HEK293 (cell line): Measurements from ENCODE around the gene ZIK1.

ENCODE experiments used
- BCL11B ChIP-seq: fragments of 450-650 bp; formaldehyde crosslinking; IDR thresholded peaks from 2 replicates; pipeline ENCODE4 v1.5.1; 2016; ENCODE audit warnings: low read depth, missing biosample characterization, missing genetic modification characterization
- ELK4 ChIP-seq: IDR thresholded peaks from 2 replicates; pipeline ENCODE4 v1.6.1; 2011; ENCODE audit warnings: mild to moderate bottlenecking, low read depth, low read length, borderline replicate concordance
- IKZF3 ChIP-seq: fragments of 450-650 bp; IDR thresholded peaks from 2 replicates; pipeline ENCODE4 v1.5.0; 2018; ENCODE audit warnings: missing biosample characterization, mild to moderate bottlenecking, missing genetic modification characterization, moderate library complexity
- KLF8 ChIP-seq: fragments of 450-650 bp; formaldehyde crosslinking; IDR thresholded peaks from 2 replicates; pipeline ENCODE4 v1.5.1; 2016; ENCODE audit warnings: missing biosample characterization, missing genetic modification characterization
- OSR2 ChIP-seq: fragments of 450-650 bp; formaldehyde crosslinking; IDR thresholded peaks from 2 replicates; pipeline ENCODE4 v1.5.1; 2016; ENCODE audit warnings: missing biosample characterization, missing genetic modification characterization
- PRDM1 ChIP-seq: fragments of 450-650 bp; formaldehyde crosslinking; IDR thresholded peaks from 2 replicates; pipeline ENCODE4; 2016; ENCODE audit warnings: missing biosample characterization, missing genetic modification characterization
- TRIM28 ChIP-seq: IDR thresholded peaks from 2 replicates; pipeline ENCODE4 v1.6.1; 2011; ENCODE audit warnings: low read length, control low read depth, borderline replicate concordance
- WT1 ChIP-seq: fragments of 450-650 bp; formaldehyde crosslinking; IDR thresholded peaks from 2 replicates; pipeline ENCODE4 v1.5.1; 2016; ENCODE audit warnings: missing biosample characterization, missing genetic modification characterization
- YY2 ChIP-seq: fragments of 450-650 bp; formaldehyde crosslinking; IDR thresholded peaks from 2 replicates; pipeline ENCODE4 v1.5.1; 2016; ENCODE audit warnings: missing biosample characterization, missing genetic modification characterization
- ZBTB20 ChIP-seq: fragments of 450-650 bp; formaldehyde crosslinking; IDR thresholded peaks from 2 replicates; pipeline ENCODE4 v1.5.1; 2016; ENCODE audit warnings: missing biosample characterization, missing genetic modification characterization
- ZFHX2 ChIP-seq: fragments of 450-650 bp; formaldehyde crosslinking; conservative IDR thresholded peaks from 2 replicates; pipeline ENCODE4 v1.5.1; 2016; ENCODE audit warnings: missing biosample characterization, missing genetic modification characterization
- ZFP37 ChIP-seq: fragments of 450-650 bp; formaldehyde crosslinking; IDR thresholded peaks from 2 replicates; pipeline ENCODE4 v1.5.1; 2016; ENCODE audit warnings: missing biosample characterization, missing genetic modification characterization
- ZFP41 ChIP-seq: fragments of 450-650 bp; formaldehyde crosslinking; IDR thresholded peaks from 2 replicates; pipeline ENCODE4 v1.5.1; 2016; ENCODE audit warnings: missing biosample characterization, missing genetic modification characterization, borderline replicate concordance
- ZNF148 ChIP-seq: fragments of 450-650 bp; formaldehyde crosslinking; IDR thresholded peaks from 2 replicates; pipeline ENCODE4 v1.5.0; 2017; ENCODE audit warnings: missing biosample characterization, missing genetic modification characterization, borderline replicate concordance
- ZNF174 ChIP-seq: fragments of 450-650 bp; formaldehyde crosslinking; IDR thresholded peaks from 2 replicates; pipeline ENCODE4 v1.5.0; 2017; ENCODE audit warnings: missing biosample characterization, mild to moderate bottlenecking, missing genetic modification characterization
- ZNF24 ChIP-seq: fragments of 450-650 bp; formaldehyde crosslinking; IDR thresholded peaks from 2 replicates; pipeline ENCODE4 v1.5.1; 2016; ENCODE audit warnings: missing biosample characterization, missing genetic modification characterization
- ZNF26 ChIP-seq: fragments of 450-650 bp; formaldehyde crosslinking; IDR thresholded peaks from 2 replicates; pipeline ENCODE4 v1.5.1; 2016; ENCODE audit warnings: missing biosample characterization, missing genetic modification characterization
- ZNF266 ChIP-seq: fragments of 450-650 bp; formaldehyde crosslinking; IDR thresholded peaks from 2 replicates; pipeline ENCODE4 v1.5.1; 2016; ENCODE audit warnings: missing biosample characterization, missing genetic modification characterization, low read depth
- ZNF274 ChIP-seq, 2 experiments: fragments of 200-500 bp in 1 of 2; fragments of 450-650 bp in 1 of 2; sonication (Bioruptor generic) in 1 of 2; formaldehyde crosslinking in 1 of 2; IDR thresholded peaks; 2 replicates each; pipeline versions ENCODE4 v1.5.1 to v1.6.1; 2014 to 2016; ENCODE audit warnings: borderline replicate concordance in 1 of 2, inconsistent platforms in 1 of 2, low read length in 1 of 2, missing biosample characterization in 1 of 2, missing genetic modification characterization in 1 of 2
- ZNF341 ChIP-seq: fragments of 450-650 bp; formaldehyde crosslinking; IDR thresholded peaks from 2 replicates; pipeline ENCODE4; 2016; ENCODE audit warnings: low read depth, missing biosample characterization, missing genetic modification characterization
- ZNF394 ChIP-seq: fragments of 450-650 bp; formaldehyde crosslinking; IDR thresholded peaks from 2 replicates; pipeline ENCODE4 v1.5.1; 2016; ENCODE audit warnings: missing biosample characterization, missing genetic modification characterization, mild to moderate bottlenecking, moderate library complexity, borderline replicate concordance
- ZNF513 ChIP-seq: fragments of 450-650 bp; IDR thresholded peaks from 2 replicates; pipeline ENCODE4 v1.5.1; 2018; ENCODE audit warnings: missing biosample characterization, missing genetic modification characterization
- ZNF521 ChIP-seq: fragments of 450-650 bp; formaldehyde crosslinking; IDR thresholded peaks from 2 replicates; pipeline ENCODE4 v1.5.1; 2017; ENCODE audit warnings: missing biosample characterization, mild to moderate bottlenecking, missing genetic modification characterization
- ZNF621 ChIP-seq: fragments of 450-650 bp; formaldehyde crosslinking; IDR thresholded peaks from 2 replicates; pipeline ENCODE4 v1.5.1; 2017; ENCODE audit warnings: missing biosample characterization, missing genetic modification characterization
- ZNF624 ChIP-seq: fragments of 450-650 bp; formaldehyde crosslinking; IDR thresholded peaks from 2 replicates; pipeline ENCODE4 v1.5.1; 2017; ENCODE audit warnings: missing biosample characterization, missing genetic modification characterization
- ZNF670 ChIP-seq: fragments of 450-650 bp; formaldehyde crosslinking; IDR thresholded peaks from 2 replicates; pipeline ENCODE4 v1.5.1; 2016; ENCODE audit warnings: missing biosample characterization, missing genetic modification characterization, low read depth
- ZNF704 ChIP-seq: fragments of 450-650 bp; formaldehyde crosslinking; IDR thresholded peaks from 2 replicates; pipeline ENCODE4 v1.5.1; 2016; ENCODE audit warnings: missing biosample characterization, missing genetic modification characterization
- ZNF776 ChIP-seq: fragments of 450-650 bp; formaldehyde crosslinking; IDR thresholded peaks from 2 replicates; pipeline ENCODE4 v1.5.0; 2017; ENCODE audit warnings: missing biosample characterization, missing genetic modification characterization, borderline replicate concordance
- ZNF791 ChIP-seq: fragments of 450-650 bp; formaldehyde crosslinking; IDR thresholded peaks from 2 replicates; pipeline ENCODE4 v1.5.1; 2016; ENCODE audit warnings: missing biosample characterization, missing genetic modification characterization
- ZNF792 ChIP-seq: fragments of 450-650 bp; formaldehyde crosslinking; IDR thresholded peaks from 2 replicates; pipeline ENCODE4 v1.5.1; 2016; ENCODE audit warnings: missing biosample characterization, missing genetic modification characterization
- ZSCAN4 ChIP-seq: fragments of 450-650 bp; formaldehyde crosslinking; IDR thresholded peaks from 2 replicates; pipeline ENCODE4 v1.5.1; 2017; ENCODE audit warnings: missing biosample characterization, missing genetic modification characterization

Gene ZIK1

GRCh38 chr19:57583521-57584416 lies at the start of gene ZIK1 (continued):
- TF ChIP-seq ZNF148 = no peak
- TF ChIP-seq ZNF394 (tag by site-specific recombination) = no peak
- no peak for TF ChIP-seq PRDM1 (tag by site-specific recombination)
- no peak for TF ChIP-seq KLF8 (tag by site-specific recombination)
- TF ChIP-seq ELK4 = no peak
- TF ChIP-seq ZNF776 (tag by site-specific recombination) = no peak
- no peak for TF ChIP-seq ZNF521 (tag by site-specific recombination)
- no peak for TF ChIP-seq ZNF624
- no peak for TF ChIP-seq ZNF24 (tag by site-specific recombination)
- TF ChIP-seq BCL11B (tag by site-specific recombination) = no peak
- no peak for TF ChIP-seq ZNF704 (tag by site-specific recombination)
- TF ChIP-seq ZNF274 (IDR thresholded peaks at IDR 0.05; ENCODE audit: low read length) = no peak
- TF ChIP-seq ZNF274 (tag by site-specific recombination; IDR thresholded peaks at IDR 0.05; ENCODE audit: borderline replicate concordance) = no peak
- TF ChIP-seq ZFHX2 (tag by site-specific recombination) = no peak
- TF ChIP-seq ZBTB20 (tag by site-specific recombination) = 0 out of 2 replicates have a peak, but pooled peaks have one; percentile 19
- no peak for TF ChIP-seq ZNF174 (tag by site-specific recombination)
- no peak for TF ChIP-seq ZNF513 (tag by site-specific recombination)
- TF ChIP-seq ZSCAN4 (tag by site-specific recombination) = no peak
- TF ChIP-seq WT1 (tag by site-specific recombination) = no peak
- TF ChIP-seq TRIM28 = no peak
- no peak for TF ChIP-seq ZNF792 (tag by site-specific recombination)
- TF ChIP-seq ZNF621 (tag by site-specific recombination) = no peak
- no peak for TF ChIP-seq OSR2 (tag by site-specific recombination)
- no peak for TF ChIP-seq ZNF341
- TF ChIP-seq ZFP41 (tag by site-specific recombination) = no peak
- TF ChIP-seq ZFP37 (tag by site-specific recombination) = no peak
- no peak for TF ChIP-seq ZNF266 (tag by site-specific recombination)
- no peak for TF ChIP-seq YY2
- no peak for TF ChIP-seq ZNF26 (tag by site-specific recombination)
- no peak for TF ChIP-seq ZNF791 (tag by site-specific recombination)
- TF ChIP-seq IKZF3 (tag by site-specific recombination) = no peak
- no peak for TF ChIP-seq ZNF670 (tag by site-specific recombination)
